ENCODE results near the gene SYNGR3. TPM values are rescaled to one million over a fixed set of nuclear protein-coding genes. Genes with fewer than 3 reads are reported as not detected.

The SYNGR3 gene
- total and polyA plus RNA-seq, 2 of the 13 experiments (the other 11 are each of a cell fraction or from before 2014, with no cell fraction given) = 0.97 to 5.7 TPM

- TF ChIP-seq RARA (CRISPR knock-in tag; IDR thresholded peaks at IDR 0.05) = no peak
- no peak for TF ChIP-seq ZNF562 (CRISPR knock-in tag; IDR thresholded peaks at IDR 0.05; ENCODE audit: borderline replicate concordance)
- TF ChIP-seq ZNF234 (CRISPR knock-in tag; conservative IDR thresholded peaks at IDR 0.05) = no peak
- TF ChIP-seq SMARCC2 (IDR thresholded peaks at IDR 0.05) = no peak
- TF ChIP-seq MXD4 (CRISPR knock-in tag; IDR thresholded peaks at IDR 0.05) = no peak
- peak; percentile 20; the same call in 1 of the 2 replicates for TF ChIP-seq SALL1 (CRISPR knock-in tag; IDR thresholded peaks at IDR 0.05)
- TF ChIP-seq ZZZ3 (CRISPR knock-in tag; IDR thresholded peaks at IDR 0.05; ENCODE audit: borderline replicate concordance) = no peak
- 0 out of 2 replicates have a peak, but pooled peaks have one; percentile 31 for TF ChIP-seq MLLT10 (CRISPR knock-in tag; IDR thresholded peaks at IDR 0.05)
- no peak for TF ChIP-seq ZBTB2 (CRISPR knock-in tag; IDR thresholded peaks at IDR 0.05; ENCODE audit: low read depth)
- TF ChIP-seq HDAC2 (CRISPR knock-in tag; IDR thresholded peaks at IDR 0.05) = 0 out of 2 replicates have a peak, but pooled peaks have one; percentile 14
- peak; percentile 5 for TF ChIP-seq AGO2 (optimal IDR thresholded peaks at IDR 0.05; ENCODE audit: low read depth, low read length)
- TF ChIP-seq BCL6 (CRISPR knock-in tag; IDR thresholded peaks at IDR 0.05) = peak; percentile 80
- no peak for TF ChIP-seq STAG1 (CRISPR knock-in tag; IDR thresholded peaks at IDR 0.05)
- TF ChIP-seq KLF11 (CRISPR knock-in tag; IDR thresholded peaks at IDR 0.05) = no peak
- no peak for TF ChIP-seq REPIN1 (CRISPR knock-in tag; IDR thresholded peaks at IDR 0.05; ENCODE audit: borderline replicate concordance, low read depth)
- no peak for TF ChIP-seq KAT7 (CRISPR knock-in tag; IDR thresholded peaks at IDR 0.05; ENCODE audit: borderline replicate concordance)
- peak; percentile 36; the same call in 1 of the 2 replicates for TF ChIP-seq SAP130 (CRISPR knock-in tag; IDR thresholded peaks at IDR 0.05; ENCODE audit: low read depth)
- 0 out of 2 replicates have a peak, but pooled peaks have one; percentile 14 for TF ChIP-seq KDM5A (IDR thresholded peaks at IDR 0.05; ENCODE audit: borderline replicate concordance, low read length)
- no peak for TF ChIP-seq ZNF569 (CRISPR knock-in tag; IDR thresholded peaks at IDR 0.05; ENCODE audit: borderline replicate concordance)
- no peak for TF ChIP-seq ZNF768 (CRISPR knock-in tag; IDR thresholded peaks at IDR 0.05)
- TF ChIP-seq HNRNPL (IDR thresholded peaks at IDR 0.05; ENCODE audit: low read depth, low read length) = peak; percentile 90
- no peak for TF ChIP-seq ZNF614 (CRISPR knock-in tag; IDR thresholded peaks at IDR 0.05; ENCODE audit: borderline replicate concordance)
- no peak for TF ChIP-seq NBN (conservative IDR thresholded peaks at IDR 0.05)
- 0 out of 2 replicates have a peak, but pooled peaks have one; percentile 45 for TF ChIP-seq ZNF30 (CRISPR knock-in tag; IDR thresholded peaks at IDR 0.05)
- no peak for TF ChIP-seq STAT5B (CRISPR knock-in tag; IDR thresholded peaks at IDR 0.05)
- TF ChIP-seq ARID4A (CRISPR knock-in tag; IDR thresholded peaks at IDR 0.05; ENCODE audit: borderline replicate concordance) = peak; percentile 58; the same call in 1 of the 2 replicates
- TF ChIP-seq ZNF382 (CRISPR knock-in tag; IDR thresholded peaks at IDR 0.05; ENCODE audit: borderline replicate concordance) = no peak
Measured at GRCh38 chr16:2008631-2009163, 18.9 kb downstream of the SYNGR3 start (continued).

Measured in HepG2 (cell line).